WI38 (cell line): Measurements from ENCODE around the gene SFMBT2.

Experiments
- H3K4me3 ChIP-seq: 2 replicates; pipeline ENCODE4 v1.5.1; 2011; ENCODE audit warnings: low read depth, mild to moderate bottlenecking, control low read depth, low read length
- CTCF ChIP-seq: IDR thresholded peaks from 2 replicates; pipeline ENCODE4 v1.5.1; 2012; ENCODE audit warnings: low read depth, mild to moderate bottlenecking, control low read depth, low read length

SFMBT2 gene

GRCh38 chr10:7335977-7336376 is 74.9 kb downstream of the SFMBT2 start:
- no peak for TF ChIP-seq CTCF
- no peak overlapping the region for H3K4me3 ChIP-seq

- no peak for TF ChIP-seq CTCF
Observed at GRCh38 chr10:7334642-7334964, 76.2 kb downstream of the SFMBT2 start.

GRCh38 chr10:7333961-7334641 is 76.7 kb downstream of the SFMBT2 start:
- H3K4me3 ChIP-seq = no peak overlapping the region
- no peak for TF ChIP-seq CTCF

More at GRCh38 chr10:7334642-7334964, 76.2 kb downstream of the SFMBT2 start:
- H3K4me3 ChIP-seq = no peak overlapping the region

GRCh38 chr10:7329219-7329618 is 81.6 kb downstream of the SFMBT2 start:
- no peak overlapping the region for H3K4me3 ChIP-seq
- TF ChIP-seq CTCF = no peak

GRCh38 chr10:7327885-7328284 is 82.9 kb downstream of the SFMBT2 start:
- TF ChIP-seq CTCF = no peak
- H3K4me3 ChIP-seq = no peak overlapping the region

- TF ChIP-seq CTCF = no peak
- no peak overlapping the region for H3K4me3 ChIP-seq
Observed at GRCh38 chr10:7322623-7323022, 88.2 kb downstream of the SFMBT2 start.

GRCh38 chr10:7320072-7320471 is 90.8 kb downstream of the SFMBT2 start:
- TF ChIP-seq CTCF = no peak

More at GRCh38 chr10:7320072-7320471, 90.8 kb downstream of the SFMBT2 start:
- H3K4me3 ChIP-seq = no peak overlapping the region
